ENCODE data around the gene SP3.

Gene SP3

DNA sequence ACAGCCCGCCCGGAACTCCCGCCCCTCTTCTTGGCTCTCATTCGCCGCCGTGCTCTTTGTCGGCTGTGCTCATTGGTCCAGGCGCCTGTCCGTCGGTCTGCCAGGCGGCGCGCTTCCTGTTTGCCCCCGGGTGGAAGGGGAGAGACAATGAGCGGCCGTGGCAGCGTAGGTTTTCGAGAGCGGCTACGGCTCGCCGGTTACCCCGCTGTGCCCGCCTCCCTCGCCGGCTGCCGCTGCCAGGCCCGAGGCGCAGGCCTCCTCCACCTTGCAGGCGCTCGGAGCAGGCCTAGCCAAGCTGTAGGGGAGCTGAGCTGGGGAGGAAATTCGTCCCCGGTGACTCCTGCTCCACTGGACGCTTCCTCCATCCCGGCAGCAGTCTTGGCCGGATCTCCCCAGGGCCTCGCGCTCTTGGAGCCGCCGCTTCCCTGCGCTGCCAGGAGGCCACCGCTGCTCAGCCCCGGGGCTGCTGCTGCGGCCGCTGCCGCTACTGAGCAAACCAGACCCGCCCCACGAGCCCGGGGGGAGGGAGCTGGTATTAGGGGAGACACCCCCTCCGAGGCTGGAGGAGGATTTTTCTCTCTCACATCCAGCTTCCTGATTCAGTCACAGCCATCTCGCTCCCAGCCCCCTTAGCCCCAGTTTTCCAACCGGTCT lies at the start of gene SP3:
TSS of gene SP3 (minus strand) at position 2 of the 654 bp plus-strand sequence. CDS start 202 bp downstream, outside the sequence.
- Histone ChIP-seq H3K79me2 (ENCODE audit: low read length) (peaks cover 47% of the 10 kb centered on the region), H3K4me2 (ENCODE audit: low read length) (peak within 1 kb of the TSS; percentile 97), H3K27me3 (ENCODE audit: low read depth, low read length) (no peaks in the 10 kb centered on the region), H3K9ac (ENCODE audit: low read length) (peak within 1 kb of the TSS; percentile 99), H3K36me3 (replicated peaks; ENCODE audit: low read depth, low read length) (peaks cover 22% of the 10 kb centered on the region), H3K27ac (ENCODE audit: low read length) (peak within 1 kb of the TSS; percentile 91), H3K9me3 (ENCODE audit: insufficient read depth, low read length) (no peaks in the 10 kb centered on the region), H2AFZ (ENCODE audit: low read depth, low read length) (0 out of 2 replicates have a peak within 1 kb of the TSS, but pooled peaks have one; percentile 10), H4K20me1 (ENCODE audit: insufficient read depth, low read length) (peaks cover 20% of the 10 kb centered on the region), H3K4me3 (ENCODE audit: low read length) (peak within 1 kb of the TSS; percentile 91), H3K4me1 (ENCODE audit: low read length) (peaks cover 26% of the 10 kb centered on the region)
- TF ChIP-seq EZH2phosphoT487 (IDR thresholded peaks at IDR 0.05; ENCODE audit: low read depth) (no peak), CTCF (IDR thresholded peaks at IDR 0.05; ENCODE audit: low read depth, low read length) (no peak)

GRCh38 chr2:174014699-174015070 lies 49.5 kb upstream of the SP3 start:
- H3K79me2 ChIP-seq (ENCODE audit: low read length) = no peaks in the 10 kb centered on the region
- H3K9ac ChIP-seq (ENCODE audit: low read length) = no peak overlapping the region
- H3K4me2 ChIP-seq (ENCODE audit: low read length) = no peak overlapping the region
- H3K36me3 ChIP-seq (replicated peaks; ENCODE audit: low read depth, low read length) = no peaks in the 10 kb centered on the region
- no peak overlapping the region for H3K4me3 ChIP-seq (ENCODE audit: low read length)
- no peak overlapping the region for H3K27ac ChIP-seq (ENCODE audit: low read length)
- no peak for TF ChIP-seq EZH2phosphoT487 (IDR thresholded peaks at IDR 0.05; ENCODE audit: low read depth)
- no peak for TF ChIP-seq CTCF (IDR thresholded peaks at IDR 0.05; ENCODE audit: low read depth, low read length)
- H3K4me1 ChIP-seq (ENCODE audit: low read length) = no peaks in the 10 kb centered on the region
- H3K9me3 ChIP-seq (ENCODE audit: insufficient read depth, low read length) = no peaks in the 10 kb centered on the region
- 0 out of 2 replicates have a peak, but pooled peaks cover 3% of the 10 kb centered on the region for H3K27me3 ChIP-seq (ENCODE audit: low read depth, low read length)
- no peak overlapping the region for H2AFZ ChIP-seq (ENCODE audit: low read depth, low read length)
- H4K20me1 ChIP-seq (ENCODE audit: insufficient read depth, low read length) = no peaks in the 10 kb centered on the region

DNA sequence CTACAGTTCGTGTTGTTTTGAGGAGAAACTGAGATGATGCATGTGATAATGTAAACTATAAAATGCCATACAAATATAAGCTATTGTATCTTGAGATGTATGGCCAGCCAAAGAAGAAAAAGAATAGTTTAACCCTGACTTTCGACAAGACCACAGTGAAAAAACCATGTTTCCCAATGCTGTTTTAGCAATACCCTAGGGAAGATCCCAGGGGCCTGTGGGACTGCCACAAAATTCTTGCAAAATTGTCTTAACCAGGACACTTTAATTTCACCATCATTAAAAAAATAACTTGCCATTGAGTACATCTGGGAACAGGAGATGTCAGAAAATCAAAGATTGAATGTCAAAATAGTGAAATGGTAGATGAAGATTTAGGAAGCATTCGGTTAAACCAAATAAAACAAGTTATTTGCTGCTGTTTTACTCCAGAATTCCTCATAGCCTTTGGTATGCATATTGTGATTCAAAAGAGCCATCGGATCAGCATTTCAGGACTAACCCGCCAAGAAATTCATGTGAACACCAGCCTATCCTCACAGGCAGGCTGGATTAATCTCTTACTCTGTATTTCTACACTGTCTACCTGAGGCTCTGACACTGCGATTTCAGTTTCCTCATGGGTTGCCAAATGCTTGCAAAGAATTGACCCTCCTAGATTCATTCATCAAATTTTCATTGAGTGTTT lies 49.0 kb upstream of the SP3 start:
- no peaks in the 10 kb centered on the region for H3K9me3 ChIP-seq (ENCODE audit: insufficient read depth, low read length)
- H2AFZ ChIP-seq (ENCODE audit: low read depth, low read length) = no peak overlapping the region
- TF ChIP-seq CTCF (IDR thresholded peaks at IDR 0.05; ENCODE audit: low read depth, low read length) (no peak), EZH2phosphoT487 (IDR thresholded peaks at IDR 0.05; ENCODE audit: low read depth) (no peak)
- H4K20me1 ChIP-seq (ENCODE audit: insufficient read depth, low read length) = no peaks in the 10 kb centered on the region
- no peak overlapping the region for H3K4me3 ChIP-seq (ENCODE audit: low read length)
- no peak overlapping the region for H3K27ac ChIP-seq (ENCODE audit: low read length)
- H3K9ac ChIP-seq (ENCODE audit: low read length) = no peak overlapping the region
- H3K79me2 ChIP-seq (ENCODE audit: low read length) = no peaks in the 10 kb centered on the region
- no peaks in the 10 kb centered on the region for H3K36me3 ChIP-seq (replicated peaks; ENCODE audit: low read depth, low read length)
- H3K27me3 ChIP-seq (ENCODE audit: low read depth, low read length) = 0 out of 2 replicates have a peak, but pooled peaks cover 3% of the 10 kb centered on the region
- H3K4me1 ChIP-seq (ENCODE audit: low read length) = no peaks in the 10 kb centered on the region
- no peak overlapping the region for H3K4me2 ChIP-seq (ENCODE audit: low read length)

DNA sequence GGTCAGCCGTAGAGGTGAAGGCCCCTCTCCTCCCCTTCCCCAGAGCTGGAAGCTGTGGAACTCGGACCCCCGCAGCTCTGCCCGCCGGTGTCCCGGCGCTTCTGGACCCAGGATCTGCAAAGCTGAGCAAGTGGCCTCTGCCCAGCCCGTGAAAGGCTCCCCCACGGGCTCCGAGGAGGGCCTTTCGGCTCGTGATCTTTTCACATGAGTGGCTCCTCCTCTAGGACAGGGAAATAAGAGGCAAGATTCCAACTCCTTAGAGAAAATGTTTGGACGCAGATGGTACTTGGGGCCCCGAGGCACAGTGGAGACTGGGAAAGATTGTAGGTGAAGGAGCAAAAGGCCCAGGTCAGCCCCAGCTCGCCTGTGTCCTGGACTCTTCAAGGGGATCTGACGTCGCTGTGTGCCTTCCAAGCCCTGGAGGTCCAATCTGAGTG lies 48.2 kb upstream of the SP3 start:
- Histone ChIP-seq H3K4me2 (ENCODE audit: low read length) (peak overlapping the region; percentile 25), H3K36me3 (replicated peaks; ENCODE audit: low read depth, low read length) (no peaks in the 10 kb centered on the region), H3K4me3 (ENCODE audit: low read length) (peak overlapping the region; percentile 39; the same call in 1 of the 2 replicates), H3K27me3 (ENCODE audit: low read depth, low read length) (0 out of 2 replicates have a peak, but pooled peaks cover 3% of the 10 kb centered on the region), H3K9ac (ENCODE audit: low read length) (no peak overlapping the region), H2AFZ (ENCODE audit: low read depth, low read length) (0 out of 2 replicates have a peak overlapping the region, but pooled peaks have one; percentile 15), H3K27ac (ENCODE audit: low read length) (no peak overlapping the region), H3K9me3 (ENCODE audit: insufficient read depth, low read length) (no peaks in the 10 kb centered on the region), H4K20me1 (ENCODE audit: insufficient read depth, low read length) (no peaks in the 10 kb centered on the region), H3K4me1 (ENCODE audit: low read length) (no peaks in the 10 kb centered on the region), H3K79me2 (ENCODE audit: low read length) (no peaks in the 10 kb centered on the region)
- TF ChIP-seq EZH2phosphoT487 (IDR thresholded peaks at IDR 0.05; ENCODE audit: low read depth) (no peak), CTCF (IDR thresholded peaks at IDR 0.05; ENCODE audit: low read depth, low read length) (no peak)
